GM23338 (cell line): ENCODE measurements around the gene NPAS2. TPM values are rescaled to one million over a fixed set of nuclear protein-coding genes. Genes with fewer than 3 reads are reported as not detected.

Experiments
- ATAC-seq: fragments of 200-7000 bp; cut with Tn5 transposase; 3 replicates; pipeline ENCODE4 v1.9.1; 2020
- DNase-seq: peaks from one replicate; pipeline ENCODE4 v3.0.0-alpha.2; 2015; ENCODE audit warnings: low spot score
- H2AFZ ChIP-seq: fragments of 200-600 bp; sonication (generic); 2 replicates; pipeline ENCODE4 v1.8.0; 2016; ENCODE audit warnings: antibody characterized with exemption, mild to moderate bottlenecking, moderate library complexity
- H3F3A ChIP-seq: fragments of 200-600 bp; sonication (generic); replicated peaks from 2 replicates; pipeline ENCODE4 v1.8.0; 2017; ENCODE audit warnings: antibody characterized with exemption, mixed run types, low read depth
- H3K27ac ChIP-seq: fragments of 200-600 bp; sonication (generic); 2 replicates; pipeline ENCODE4 v1.6.1; 2016; ENCODE audit warnings: low read depth
- H3K27me3 ChIP-seq: fragments of 200-600 bp; sonication (generic); 2 replicates; pipeline ENCODE4 v1.8.0; 2016; ENCODE audit warnings: mild to moderate bottlenecking, mixed run types, moderate library complexity; ENCODE audit not compliant: insufficient read depth
- H3K36me3 ChIP-seq: fragments of 200-600 bp; sonication (generic); 2 replicates; pipeline ENCODE4 v1.8.0; 2016; ENCODE audit warnings: mild to moderate bottlenecking; ENCODE audit not compliant: insufficient read depth
- H3K4me1 ChIP-seq: fragments of 200-600 bp; sonication (generic); 2 replicates; pipeline ENCODE4 v1.8.0; 2016; ENCODE audit warnings: mild to moderate bottlenecking, moderate library complexity; ENCODE audit not compliant: insufficient read depth
- H3K4me2 ChIP-seq: fragments of 200-600 bp; sonication (generic); 2 replicates; pipeline ENCODE4 v1.7.1; 2017; ENCODE audit warnings: mixed run types
- H3K4me3 ChIP-seq: fragments of 200-600 bp; sonication (generic); 2 replicates; pipeline ENCODE4 v1.6.1; 2016; ENCODE audit warnings: mixed run types
- H3K79me2 ChIP-seq: fragments of 200-600 bp; sonication (generic); replicated peaks from 2 replicates; pipeline ENCODE4 v1.8.0; 2017; ENCODE audit warnings: mild to moderate bottlenecking; ENCODE audit not compliant: insufficient read depth
- H3K9me2 ChIP-seq: fragments of 200-600 bp; sonication (generic); 2 replicates; pipeline ENCODE4 v1.8.0; 2017; ENCODE audit not compliant: insufficient read depth
- H4K20me1 ChIP-seq: fragments of 200-600 bp; sonication (generic); replicated peaks from 2 replicates; pipeline ENCODE4 v1.8.0; 2017; ENCODE audit warnings: mild to moderate bottlenecking; ENCODE audit not compliant: insufficient read depth
- H3K27ac Mint-ChIP-seq: 2 replicates; pipeline ENCODE4 v1.8.0; 2020; ENCODE audit warnings: inconsistent platforms, mild to moderate bottlenecking, moderate library complexity, mixed read lengths
- H3K27me3 Mint-ChIP-seq: 3 replicates; pipeline ENCODE4 v1.8.0; 2022; ENCODE audit warnings: low read depth, mild to moderate bottlenecking, moderate library complexity, mixed read lengths, inconsistent platforms; ENCODE audit not compliant: insufficient read depth, poor library complexity
- H3K36me3 Mint-ChIP-seq: 3 replicates; pipeline ENCODE4 v1.8.0; 2021; ENCODE audit warnings: low read depth, mild to moderate bottlenecking, inconsistent platforms, moderate library complexity, mixed read lengths
- H3K4me1 Mint-ChIP-seq: 3 replicates; pipeline ENCODE4 v1.8.0; 2020; ENCODE audit warnings: mild to moderate bottlenecking, inconsistent platforms, mixed read lengths
- H3K4me3 Mint-ChIP-seq: 3 replicates; pipeline ENCODE4 v1.8.0; 2021; ENCODE audit warnings: moderate library complexity, mild to moderate bottlenecking, inconsistent platforms, mixed read lengths
- H3K9me3 Mint-ChIP-seq: 3 replicates; pipeline ENCODE4 v1.8.0; 2020; ENCODE audit warnings: moderate library complexity, mild to moderate bottlenecking, inconsistent platforms, mixed read lengths
- EZH2phosphoT487 ChIP-seq: fragments of 200-600 bp; sonication (generic); IDR thresholded peaks from one replicate; pipeline ENCODE4 v1.8.1; 2018; ENCODE audit warnings: antibody characterized with exemption; ENCODE audit not compliant: unreplicated experiment
- JUNB ChIP-seq: IDR thresholded peaks from one replicate; pipeline ENCODE4 v1.6.1; 2016; ENCODE audit warnings: antibody characterized with exemption; ENCODE audit not compliant: unreplicated experiment
- NANOG ChIP-seq: IDR thresholded peaks from 2 replicates; pipeline ENCODE4 v1.6.1; 2016; ENCODE audit warnings: antibody characterized with exemption, borderline replicate concordance
- POLR2AphosphoS5 ChIP-seq: IDR thresholded peaks from 2 replicates; pipeline ENCODE4 v1.6.1; 2016; ENCODE audit warnings: antibody characterized with exemption, low read depth
- STAT1 ChIP-seq: IDR thresholded peaks from one replicate; pipeline ENCODE4 v1.6.1; 2016; ENCODE audit warnings: antibody characterized with exemption; ENCODE audit not compliant: unreplicated experiment
- ZNF114 ChIP-seq: fragments of 250-450 bp; sonication (Bioruptor Pico); IDR thresholded peaks from 2 replicates; pipeline ENCODE4 v1.5.0; 2020; ENCODE audit warnings: mild to moderate bottlenecking, moderate library complexity
- ZNF331 ChIP-seq: fragments of 250-450 bp; sonication (Bioruptor Pico); IDR thresholded peaks from 2 replicates; pipeline ENCODE4 v1.5.0; 2020; ENCODE audit warnings: low read depth, mild to moderate bottlenecking, moderate library complexity
- polyA plus RNA-seq: library from polyadenylated mRNA; unstranded; fragments of >200 nt; fragmentation: Nextera tagmentation; extraction: Ambion mirVana; gene quantifications from 2 replicates; pipeline ENCODE4 v1.2.1, GENCODE V29; 2016
- total RNA-seq: library from RNA; depleted of rRNA; stranded (reverse); fragments of >200 nt; shearing (Covaris generic); gene quantifications from 2 replicates; pipeline ENCODE4 v1.2.3, GENCODE V29; 2014
- TF ChIP-seq, protein P1 (sequence below): IDR thresholded peaks from 2 replicates; pipeline ENCODE4 v1.6.1; 2016; ENCODE audit warnings: antibody characterized with exemption
- TF ChIP-seq, protein P2 (sequence below): IDR thresholded peaks from one replicate; pipeline ENCODE4 v1.6.1; 2018; ENCODE audit warnings: antibody characterized with exemption; ENCODE audit not compliant: unreplicated experiment
- TF ChIP-seq, protein P3 (sequence below): fragments of 250-450 bp; sonication (Bioruptor Pico); IDR thresholded peaks from 2 replicates; pipeline ENCODE4 v1.5.0; 2020; ENCODE audit warnings: mild to moderate bottlenecking, moderate library complexity

Gene NPAS2
- total and polyA plus RNA-seq, 2 experiments from 2014 or later: 0.56 to 1.1 TPM

DNA sequence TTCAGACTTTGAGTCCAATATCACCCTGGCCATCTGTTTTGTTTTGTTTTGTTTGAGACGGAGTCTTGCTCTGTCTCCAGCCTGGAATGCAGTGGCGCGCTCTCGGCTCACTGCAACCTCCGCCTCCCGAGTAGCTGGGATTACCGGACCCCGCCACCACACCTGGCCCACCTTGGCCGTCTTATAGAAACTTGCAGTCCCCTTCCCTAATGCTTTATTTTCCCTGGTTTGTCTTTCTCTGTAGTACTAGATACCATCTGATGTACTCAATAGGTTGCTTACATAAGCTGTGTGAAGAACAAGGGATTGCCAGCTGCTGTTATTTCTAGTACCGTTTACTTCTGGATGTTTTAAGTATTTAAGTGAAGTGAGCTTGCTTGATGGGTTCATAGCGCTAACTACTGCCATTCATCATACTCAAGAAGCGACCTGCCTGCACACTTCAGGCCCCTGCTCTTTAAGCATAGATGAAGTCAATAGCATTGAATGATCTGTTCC lies 183.4 kb downstream of the NPAS2 start:
- Histone ChIP-seq H4K20me1 (peaks cover 32% of the 10 kb centered on the region), H3K79me2 (peaks cover 36% of the 10 kb centered on the region), H2AFZ (no peak overlapping the region), H3K4me3 (peak overlapping the region; percentile 80), H3K36me3 (peaks cover 54% of the 10 kb centered on the region), H3K27ac (peak overlapping the region; percentile 95), H3K4me1 (peaks cover 12% of the 10 kb centered on the region), H3K4me2 (peak overlapping the region; percentile 87), H3K27me3 (0 out of 2 replicates have a peak, but pooled peaks cover 4% of the 10 kb centered on the region), H3K9me2 (no peaks in the 10 kb centered on the region), H3F3A (peaks cover 46% of the 10 kb centered on the region)
- ATAC-seq: 0 out of 3 replicates have a peak, but pooled peaks have one; percentile 4
- Mint-ChIP-seq H3K27ac (peak overlapping the region; percentile 99), H3K36me3 (peaks cover 60% of the 10 kb centered on the region), H3K4me1 (peaks cover 37% of the 10 kb centered on the region), H3K27me3 (peaks cover 39% of the 10 kb centered on the region), H3K4me3 (peak overlapping the region; percentile 98), H3K9me3 (peaks cover 11% of the 10 kb centered on the region)
- no peak for DNase-seq
- TF ChIP-seq ZNF114 (CRISPR knock-in tag): no peak
- TF ChIP-seq ZNF331 (CRISPR knock-in tag): no peak
- no peak for TF ChIP-seq NANOG
- TF ChIP-seq JUNB: no peak
- TF ChIP-seq, protein P1, sequence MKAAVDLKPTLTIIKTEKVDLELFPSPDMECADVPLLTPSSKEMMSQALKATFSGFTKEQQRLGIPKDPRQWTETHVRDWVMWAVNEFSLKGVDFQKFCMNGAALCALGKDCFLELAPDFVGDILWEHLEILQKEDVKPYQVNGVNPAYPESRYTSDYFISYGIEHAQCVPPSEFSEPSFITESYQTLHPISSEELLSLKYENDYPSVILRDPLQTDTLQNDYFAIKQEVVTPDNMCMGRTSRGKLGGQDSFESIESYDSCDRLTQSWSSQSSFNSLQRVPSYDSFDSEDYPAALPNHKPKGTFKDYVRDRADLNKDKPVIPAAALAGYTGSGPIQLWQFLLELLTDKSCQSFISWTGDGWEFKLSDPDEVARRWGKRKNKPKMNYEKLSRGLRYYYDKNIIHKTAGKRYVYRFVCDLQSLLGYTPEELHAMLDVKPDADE: no peak
- TF ChIP-seq, protein P2, sequence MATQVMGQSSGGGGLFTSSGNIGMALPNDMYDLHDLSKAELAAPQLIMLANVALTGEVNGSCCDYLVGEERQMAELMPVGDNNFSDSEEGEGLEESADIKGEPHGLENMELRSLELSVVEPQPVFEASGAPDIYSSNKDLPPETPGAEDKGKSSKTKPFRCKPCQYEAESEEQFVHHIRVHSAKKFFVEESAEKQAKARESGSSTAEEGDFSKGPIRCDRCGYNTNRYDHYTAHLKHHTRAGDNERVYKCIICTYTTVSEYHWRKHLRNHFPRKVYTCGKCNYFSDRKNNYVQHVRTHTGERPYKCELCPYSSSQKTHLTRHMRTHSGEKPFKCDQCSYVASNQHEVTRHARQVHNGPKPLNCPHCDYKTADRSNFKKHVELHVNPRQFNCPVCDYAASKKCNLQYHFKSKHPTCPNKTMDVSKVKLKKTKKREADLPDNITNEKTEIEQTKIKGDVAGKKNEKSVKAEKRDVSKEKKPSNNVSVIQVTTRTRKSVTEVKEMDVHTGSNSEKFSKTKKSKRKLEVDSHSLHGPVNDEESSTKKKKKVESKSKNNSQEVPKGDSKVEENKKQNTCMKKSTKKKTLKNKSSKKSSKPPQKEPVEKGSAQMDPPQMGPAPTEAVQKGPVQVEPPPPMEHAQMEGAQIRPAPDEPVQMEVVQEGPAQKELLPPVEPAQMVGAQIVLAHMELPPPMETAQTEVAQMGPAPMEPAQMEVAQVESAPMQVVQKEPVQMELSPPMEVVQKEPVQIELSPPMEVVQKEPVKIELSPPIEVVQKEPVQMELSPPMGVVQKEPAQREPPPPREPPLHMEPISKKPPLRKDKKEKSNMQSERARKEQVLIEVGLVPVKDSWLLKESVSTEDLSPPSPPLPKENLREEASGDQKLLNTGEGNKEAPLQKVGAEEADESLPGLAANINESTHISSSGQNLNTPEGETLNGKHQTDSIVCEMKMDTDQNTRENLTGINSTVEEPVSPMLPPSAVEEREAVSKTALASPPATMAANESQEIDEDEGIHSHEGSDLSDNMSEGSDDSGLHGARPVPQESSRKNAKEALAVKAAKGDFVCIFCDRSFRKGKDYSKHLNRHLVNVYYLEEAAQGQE: no peak
- TF ChIP-seq, protein P3, sequence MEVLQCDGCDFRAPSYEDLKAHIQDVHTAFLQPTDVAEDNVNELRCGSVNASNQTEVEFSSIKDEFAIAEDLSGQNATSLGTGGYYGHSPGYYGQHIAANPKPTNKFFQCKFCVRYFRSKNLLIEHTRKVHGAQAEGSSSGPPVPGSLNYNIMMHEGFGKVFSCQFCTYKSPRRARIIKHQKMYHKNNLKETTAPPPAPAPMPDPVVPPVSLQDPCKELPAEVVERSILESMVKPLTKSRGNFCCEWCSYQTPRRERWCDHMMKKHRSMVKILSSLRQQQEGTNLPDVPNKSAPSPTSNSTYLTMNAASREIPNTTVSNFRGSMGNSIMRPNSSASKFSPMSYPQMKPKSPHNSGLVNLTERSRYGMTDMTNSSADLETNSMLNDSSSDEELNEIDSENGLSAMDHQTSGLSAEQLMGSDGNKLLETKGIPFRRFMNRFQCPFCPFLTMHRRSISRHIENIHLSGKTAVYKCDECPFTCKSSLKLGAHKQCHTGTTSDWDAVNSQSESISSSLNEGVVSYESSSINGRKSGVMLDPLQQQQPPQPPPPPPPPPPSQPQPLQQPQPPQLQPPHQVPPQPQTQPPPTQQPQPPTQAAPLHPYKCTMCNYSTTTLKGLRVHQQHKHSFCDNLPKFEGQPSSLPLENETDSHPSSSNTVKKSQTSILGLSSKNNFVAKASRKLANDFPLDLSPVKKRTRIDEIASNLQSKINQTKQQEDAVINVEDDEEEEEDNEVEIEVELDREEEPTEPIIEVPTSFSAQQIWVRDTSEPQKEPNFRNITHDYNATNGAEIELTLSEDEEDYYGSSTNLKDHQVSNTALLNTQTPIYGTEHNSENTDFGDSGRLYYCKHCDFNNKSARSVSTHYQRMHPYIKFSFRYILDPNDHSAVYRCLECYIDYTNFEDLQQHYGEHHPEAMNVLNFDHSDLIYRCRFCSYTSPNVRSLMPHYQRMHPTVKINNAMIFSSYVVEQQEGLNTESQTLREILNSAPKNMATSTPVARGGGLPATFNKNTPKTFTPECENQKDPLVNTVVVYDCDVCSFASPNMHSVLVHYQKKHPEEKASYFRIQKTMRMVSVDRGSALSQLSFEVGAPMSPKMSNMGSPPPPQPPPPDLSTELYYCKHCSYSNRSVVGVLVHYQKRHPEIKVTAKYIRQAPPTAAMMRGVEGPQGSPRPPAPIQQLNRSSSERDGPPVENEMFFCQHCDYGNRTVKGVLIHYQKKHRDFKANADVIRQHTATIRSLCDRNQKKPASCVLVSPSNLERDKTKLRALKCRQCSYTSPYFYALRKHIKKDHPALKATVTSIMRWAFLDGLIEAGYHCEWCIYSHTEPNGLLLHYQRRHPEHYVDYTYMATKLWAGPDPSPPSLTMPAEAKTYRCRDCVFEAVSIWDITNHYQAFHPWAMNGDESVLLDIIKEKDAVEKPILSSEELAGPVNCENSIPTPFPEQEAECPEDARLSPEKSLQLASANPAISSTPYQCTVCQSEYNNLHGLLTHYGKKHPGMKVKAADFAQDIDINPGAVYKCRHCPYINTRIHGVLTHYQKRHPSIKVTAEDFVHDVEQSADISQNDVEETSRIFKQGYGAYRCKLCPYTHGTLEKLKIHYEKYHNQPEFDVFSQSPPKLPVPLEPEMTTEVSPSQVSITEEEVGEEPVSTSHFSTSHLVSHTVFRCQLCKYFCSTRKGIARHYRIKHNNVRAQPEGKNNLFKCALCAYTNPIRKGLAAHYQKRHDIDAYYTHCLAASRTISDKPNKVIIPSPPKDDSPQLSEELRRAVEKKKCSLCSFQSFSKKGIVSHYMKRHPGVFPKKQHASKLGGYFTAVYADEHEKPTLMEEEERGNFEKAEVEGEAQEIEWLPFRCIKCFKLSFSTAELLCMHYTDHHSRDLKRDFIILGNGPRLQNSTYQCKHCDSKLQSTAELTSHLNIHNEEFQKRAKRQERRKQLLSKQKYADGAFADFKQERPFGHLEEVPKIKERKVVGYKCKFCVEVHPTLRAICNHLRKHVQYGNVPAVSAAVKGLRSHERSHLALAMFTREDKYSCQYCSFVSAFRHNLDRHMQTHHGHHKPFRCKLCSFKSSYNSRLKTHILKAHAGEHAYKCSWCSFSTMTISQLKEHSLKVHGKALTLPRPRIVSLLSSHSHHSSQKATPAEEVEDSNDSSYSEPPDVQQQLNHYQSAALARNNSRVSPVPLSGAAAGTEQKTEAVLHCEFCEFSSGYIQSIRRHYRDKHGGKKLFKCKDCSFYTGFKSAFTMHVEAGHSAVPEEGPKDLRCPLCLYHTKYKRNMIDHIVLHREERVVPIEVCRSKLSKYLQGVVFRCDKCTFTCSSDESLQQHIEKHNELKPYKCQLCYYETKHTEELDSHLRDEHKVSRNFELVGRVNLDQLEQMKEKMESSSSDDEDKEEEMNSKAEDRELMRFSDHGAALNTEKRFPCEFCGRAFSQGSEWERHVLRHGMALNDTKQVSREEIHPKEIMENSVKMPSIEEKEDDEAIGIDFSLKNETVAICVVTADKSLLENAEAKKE (CRISPR knock-in tag): no peak
- TF ChIP-seq STAT1: no peak
- TF ChIP-seq EZH2phosphoT487: no peak
- no peak for TF ChIP-seq POLR2AphosphoS5
